A549 (cell line): ENCODE results near the gene TMSB10.

Experiments
- CEBPB ChIP-seq, 2 experiments: fragments of >200 bp in 1 of 2; sonication (Bioruptor Twin) in 1 of 2; formaldehyde crosslinking in 1 of 2; IDR thresholded peaks; 2 replicates each; pipeline ENCODE4 v1.6.1; 2012 to 2016
- EHF ChIP-seq: fragments of 250-450 bp; sonication (Bioruptor Pico); IDR thresholded peaks from 2 replicates; pipeline ENCODE4 v1.5.0; 2020; ENCODE audit warnings: mild to moderate bottlenecking
- ELK1 ChIP-seq: fragments of 150-350 bp; IDR thresholded peaks from 2 replicates; pipeline ENCODE4 v1.6.1; 2014; ENCODE audit warnings: low read depth, mild to moderate bottlenecking, low read length
- EP300 ChIP-seq, 2 experiments: fragments of >200 bp; sonication (Bioruptor Twin); formaldehyde crosslinking; IDR thresholded peaks; 2 replicates in 1 of 2; 3 replicates in 1 of 2; pipeline ENCODE4 v1.6.1; 2016 to 2017
- JUN ChIP-seq, 2 experiments: fragments of >200 bp; sonication (Bioruptor Twin); formaldehyde crosslinking; IDR thresholded peaks; 2 replicates in 1 of 2; 3 replicates in 1 of 2; pipeline ENCODE4 v1.6.1; 2016 to 2017
- KDM1A ChIP-seq: fragments of 200-600 bp; sonication (generic); IDR thresholded peaks from 2 replicates; pipeline ENCODE4 v1.6.1; 2016; ENCODE audit warnings: low read depth, mild to moderate bottlenecking
- MAFK ChIP-seq: fragments of 450-650 bp; IDR thresholded peaks from 2 replicates; pipeline ENCODE4 v1.6.1; 2014; ENCODE audit not compliant: partially characterized antibody
- POLR2A ChIP-seq: IDR thresholded peaks from 2 replicates; pipeline ENCODE4 v1.6.1; 2012; ENCODE audit warnings: mild to moderate bottlenecking, low read length
- TF ChIP-seq, protein P1 (sequence below): fragments of >200 bp; sonication (Bioruptor Twin); formaldehyde crosslinking; IDR thresholded peaks from 3 replicates; pipeline ENCODE4 v1.5.1; 2016
- TF ChIP-seq, protein P2 (sequence below): fragments of 200-600 bp; sonication (generic); IDR thresholded peaks from 2 replicates; pipeline ENCODE4 v1.6.1; 2016; ENCODE audit warnings: antibody characterized with exemption, mild to moderate bottlenecking, moderate library complexity
- TF ChIP-seq, protein P3 (sequence below): fragments of 450-650 bp; IDR thresholded peaks from 2 replicates; pipeline ENCODE4 v1.6.1; 2014; ENCODE audit warnings: antibody characterized with exemption

DNA sequence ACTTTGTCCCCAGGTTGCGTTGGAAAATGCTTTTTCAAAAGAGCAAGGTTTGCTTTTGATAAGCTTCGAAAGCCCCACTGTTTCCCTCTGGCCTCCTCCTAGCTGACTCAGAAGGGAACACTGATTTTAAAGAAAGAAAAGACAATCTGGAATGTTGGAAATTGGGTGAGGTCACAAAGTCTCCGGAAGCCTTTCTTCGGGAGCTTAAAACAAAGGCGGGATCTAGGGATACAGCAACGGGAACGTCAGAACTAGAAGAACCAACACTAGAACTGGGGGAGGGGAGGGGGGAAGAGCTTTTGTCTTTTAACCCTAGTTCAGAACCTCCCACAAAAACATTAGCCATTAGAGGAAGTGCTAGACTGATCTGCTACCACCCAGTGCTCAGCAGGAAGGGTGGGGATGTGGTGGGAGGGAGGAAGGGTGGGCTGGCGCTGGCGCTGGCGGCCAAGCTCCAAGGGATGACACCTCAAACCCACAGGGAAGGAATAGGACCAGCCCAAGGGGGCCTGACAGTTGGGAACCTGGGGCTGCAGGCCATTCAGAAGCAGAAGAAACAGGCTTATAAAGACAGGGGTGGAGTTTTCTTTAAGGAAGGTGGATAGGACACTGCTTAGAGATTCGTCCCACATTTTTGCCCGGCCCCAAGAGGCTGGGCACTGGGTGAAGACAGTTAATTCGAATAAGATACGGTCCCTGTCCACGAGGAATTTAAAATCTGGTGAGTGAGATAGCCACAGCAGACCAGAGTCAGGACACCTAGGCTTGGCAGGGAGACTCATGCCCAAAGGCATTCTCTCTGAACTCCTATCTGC, 1.7 kb downstream of the TMSB10 start:
- TF ChIP-seq KDM1A (no peak), JUN (IDR thresholded peaks at IDR 0.05) (peak; percentile 84 to 94), EP300 (IDR thresholded peaks at IDR 0.05) (no peak; a peak in 1 of 5 replicates), POLR2A (peak; percentile 65), EHF (CRISPR knock-in tag) (peak; percentile 88), MAFK (no peak), ELK1 (no peak), CEBPB (IDR thresholded peaks at IDR 0.05) (no peak)
- TF ChIP-seq, protein P1, sequence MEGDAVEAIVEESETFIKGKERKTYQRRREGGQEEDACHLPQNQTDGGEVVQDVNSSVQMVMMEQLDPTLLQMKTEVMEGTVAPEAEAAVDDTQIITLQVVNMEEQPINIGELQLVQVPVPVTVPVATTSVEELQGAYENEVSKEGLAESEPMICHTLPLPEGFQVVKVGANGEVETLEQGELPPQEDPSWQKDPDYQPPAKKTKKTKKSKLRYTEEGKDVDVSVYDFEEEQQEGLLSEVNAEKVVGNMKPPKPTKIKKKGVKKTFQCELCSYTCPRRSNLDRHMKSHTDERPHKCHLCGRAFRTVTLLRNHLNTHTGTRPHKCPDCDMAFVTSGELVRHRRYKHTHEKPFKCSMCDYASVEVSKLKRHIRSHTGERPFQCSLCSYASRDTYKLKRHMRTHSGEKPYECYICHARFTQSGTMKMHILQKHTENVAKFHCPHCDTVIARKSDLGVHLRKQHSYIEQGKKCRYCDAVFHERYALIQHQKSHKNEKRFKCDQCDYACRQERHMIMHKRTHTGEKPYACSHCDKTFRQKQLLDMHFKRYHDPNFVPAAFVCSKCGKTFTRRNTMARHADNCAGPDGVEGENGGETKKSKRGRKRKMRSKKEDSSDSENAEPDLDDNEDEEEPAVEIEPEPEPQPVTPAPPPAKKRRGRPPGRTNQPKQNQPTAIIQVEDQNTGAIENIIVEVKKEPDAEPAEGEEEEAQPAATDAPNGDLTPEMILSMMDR: no peak
- TF ChIP-seq, protein P2, sequence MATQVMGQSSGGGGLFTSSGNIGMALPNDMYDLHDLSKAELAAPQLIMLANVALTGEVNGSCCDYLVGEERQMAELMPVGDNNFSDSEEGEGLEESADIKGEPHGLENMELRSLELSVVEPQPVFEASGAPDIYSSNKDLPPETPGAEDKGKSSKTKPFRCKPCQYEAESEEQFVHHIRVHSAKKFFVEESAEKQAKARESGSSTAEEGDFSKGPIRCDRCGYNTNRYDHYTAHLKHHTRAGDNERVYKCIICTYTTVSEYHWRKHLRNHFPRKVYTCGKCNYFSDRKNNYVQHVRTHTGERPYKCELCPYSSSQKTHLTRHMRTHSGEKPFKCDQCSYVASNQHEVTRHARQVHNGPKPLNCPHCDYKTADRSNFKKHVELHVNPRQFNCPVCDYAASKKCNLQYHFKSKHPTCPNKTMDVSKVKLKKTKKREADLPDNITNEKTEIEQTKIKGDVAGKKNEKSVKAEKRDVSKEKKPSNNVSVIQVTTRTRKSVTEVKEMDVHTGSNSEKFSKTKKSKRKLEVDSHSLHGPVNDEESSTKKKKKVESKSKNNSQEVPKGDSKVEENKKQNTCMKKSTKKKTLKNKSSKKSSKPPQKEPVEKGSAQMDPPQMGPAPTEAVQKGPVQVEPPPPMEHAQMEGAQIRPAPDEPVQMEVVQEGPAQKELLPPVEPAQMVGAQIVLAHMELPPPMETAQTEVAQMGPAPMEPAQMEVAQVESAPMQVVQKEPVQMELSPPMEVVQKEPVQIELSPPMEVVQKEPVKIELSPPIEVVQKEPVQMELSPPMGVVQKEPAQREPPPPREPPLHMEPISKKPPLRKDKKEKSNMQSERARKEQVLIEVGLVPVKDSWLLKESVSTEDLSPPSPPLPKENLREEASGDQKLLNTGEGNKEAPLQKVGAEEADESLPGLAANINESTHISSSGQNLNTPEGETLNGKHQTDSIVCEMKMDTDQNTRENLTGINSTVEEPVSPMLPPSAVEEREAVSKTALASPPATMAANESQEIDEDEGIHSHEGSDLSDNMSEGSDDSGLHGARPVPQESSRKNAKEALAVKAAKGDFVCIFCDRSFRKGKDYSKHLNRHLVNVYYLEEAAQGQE: peak; percentile 44; the same call in 1 of the 2 replicates
- TF ChIP-seq, protein P3, sequence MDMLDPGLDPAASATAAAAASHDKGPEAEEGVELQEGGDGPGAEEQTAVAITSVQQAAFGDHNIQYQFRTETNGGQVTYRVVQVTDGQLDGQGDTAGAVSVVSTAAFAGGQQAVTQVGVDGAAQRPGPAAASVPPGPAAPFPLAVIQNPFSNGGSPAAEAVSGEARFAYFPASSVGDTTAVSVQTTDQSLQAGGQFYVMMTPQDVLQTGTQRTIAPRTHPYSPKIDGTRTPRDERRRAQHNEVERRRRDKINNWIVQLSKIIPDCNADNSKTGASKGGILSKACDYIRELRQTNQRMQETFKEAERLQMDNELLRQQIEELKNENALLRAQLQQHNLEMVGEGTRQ: no peak
